Measurements from ENCODE around the gene CPSF6.
"Not testable (repeated sequence)": the region's sequence is repeated elsewhere in the genome, so short reads cannot be mapped to it uniquely, and the experiment has no call there.

CPSF6 gene

GRCh38 chr12:69239352-69239921, at the start of gene CPSF6:
TSS of gene CPSF6 (plus strand) at chr12:69239569. CDS start at chr12:69239647, 78 bp downstream.
- FAIRE-seq = no peak

GRCh38 chr12:69196302-69197288, 42.8 kb upstream of the CPSF6 start:
- no peak for FAIRE-seq

GRCh38 chr12:69199976-69200375, 39.4 kb upstream of the CPSF6 start:
- FAIRE-seq = not testable (repeated sequence)

- no peak for FAIRE-seq
Observed at GRCh38 chr12:69204191-69204590, 35.2 kb upstream of the CPSF6 start.

GRCh38 chr12:69210661-69211060, 28.7 kb upstream of the CPSF6 start:
- FAIRE-seq = no peak

GRCh38 chr12:69211160-69211559, 28.2 kb upstream of the CPSF6 start:
- no peak for FAIRE-seq

- FAIRE-seq = no peak
Observed at GRCh38 chr12:69214169-69214568, 25.2 kb upstream of the CPSF6 start.

- no peak for FAIRE-seq
Observed at GRCh38 chr12:69225251-69225910, 14.0 kb upstream of the CPSF6 start.

- no peak for FAIRE-seq
Observed at GRCh38 chr12:69231479-69231878, 7.9 kb upstream of the CPSF6 start.

GRCh38 chr12:69238589-69239351, 599 bp upstream of the CPSF6 start:
- FAIRE-seq = no peak

- no peak for FAIRE-seq
Observed at GRCh38 chr12:69239922-69240630, 707 bp downstream of the CPSF6 start.

- FAIRE-seq = no peak
Observed at GRCh38 chr12:69240631-69240995, 1.2 kb downstream of the CPSF6 start.

GRCh38 chr12:69241438-69242092, 2.2 kb downstream of the CPSF6 start:
- no peak for FAIRE-seq

GRCh38 chr12:69243099-69244084, 4.0 kb downstream of the CPSF6 start:
- FAIRE-seq = no peak

- no peak for FAIRE-seq
Observed at GRCh38 chr12:69247268-69248018, 8.1 kb downstream of the CPSF6 start.

- no peak for FAIRE-seq
Observed at GRCh38 chr12:69252033-69252432, 12.7 kb downstream of the CPSF6 start.

- no peak for FAIRE-seq
Observed at GRCh38 chr12:69254046-69254445, 14.7 kb downstream of the CPSF6 start.

GRCh38 chr12:69254862-69255261, 15.5 kb downstream of the CPSF6 start:
- FAIRE-seq = no peak

GRCh38 chr12:69258655-69259054, 19.3 kb downstream of the CPSF6 start:
- FAIRE-seq = no peak

All from endometrium (tissue), 2 donors.